ENCODE results near the gene ZNF423. TPM values are rescaled to one million over a fixed set of nuclear protein-coding genes. Genes with fewer than 3 reads are reported as not detected.

ZNF423 gene
- total RNA-seq, 1 donor from 2014 or later = 0.05 TPM

- intact Hi-C loops (cut with micrococcal nuclease) = no loop called here
Observed at GRCh38 chr16:49828533-49829267, 27.2 kb downstream of the ZNF423 start.

GRCh38 chr16:49827805-49828438, 28.0 kb downstream of the ZNF423 start:
- intact Hi-C loops (cut with micrococcal nuclease) = no loop called here

GRCh38 chr16:49826515-49826914, 29.4 kb downstream of the ZNF423 start:
- intact Hi-C loops (cut with micrococcal nuclease) = no loop called here

- intact Hi-C loops (cut with micrococcal nuclease) = no loop called here
Observed at GRCh38 chr16:49825041-49825440, 30.9 kb downstream of the ZNF423 start.

- intact Hi-C loops (cut with micrococcal nuclease) = no loop called here
Observed at GRCh38 chr16:49824593-49824992, 31.3 kb downstream of the ZNF423 start.

- intact Hi-C loops (cut with micrococcal nuclease) = no loop called here
Observed at GRCh38 chr16:49822649-49823370, 33.1 kb downstream of the ZNF423 start.

- intact Hi-C loops (cut with micrococcal nuclease) = no loop called here
Observed at GRCh38 chr16:49821614-49822282, 34.2 kb downstream of the ZNF423 start.

GRCh38 chr16:49821156-49821555, 34.8 kb downstream of the ZNF423 start:
- intact Hi-C loops (cut with micrococcal nuclease) = no loop called here

GRCh38 chr16:49817754-49818507, 38.0 kb downstream of the ZNF423 start:
- intact Hi-C loops (cut with micrococcal nuclease) = no loop called here

GRCh38 chr16:49816875-49817274, 39.0 kb downstream of the ZNF423 start:
- intact Hi-C loops (cut with micrococcal nuclease) = no loop called here

GRCh38 chr16:49811644-49812334, 44.1 kb downstream of the ZNF423 start:
- intact Hi-C loops (cut with micrococcal nuclease) = no loop called here

- intact Hi-C loops (cut with micrococcal nuclease) = no loop called here
Observed at GRCh38 chr16:49810831-49811230, 45.1 kb downstream of the ZNF423 start.

GRCh38 chr16:49809561-49809960, 46.4 kb downstream of the ZNF423 start:
- intact Hi-C loops (cut with micrococcal nuclease) = no loop called here

GRCh38 chr16:49809062-49809461, 46.9 kb downstream of the ZNF423 start:
- intact Hi-C loops (cut with micrococcal nuclease) = no loop called here

- intact Hi-C loops (cut with micrococcal nuclease) = no loop called here
Observed at GRCh38 chr16:49806446-49806845, 49.5 kb downstream of the ZNF423 start.

- intact Hi-C loops (cut with micrococcal nuclease) = no loop called here
Observed at GRCh38 chr16:49801290-49801689, 54.6 kb downstream of the ZNF423 start.

GRCh38 chr16:49800876-49801275, 55.0 kb downstream of the ZNF423 start:
- intact Hi-C loops (cut with micrococcal nuclease) = no loop called here

GRCh38 chr16:49800441-49800840, 55.5 kb downstream of the ZNF423 start:
- intact Hi-C loops (cut with micrococcal nuclease) = no loop called here

- intact Hi-C loops (cut with micrococcal nuclease) = no loop called here
Observed at GRCh38 chr16:49799172-49799571, 56.7 kb downstream of the ZNF423 start.

GRCh38 chr16:49795513-49795912, 60.4 kb downstream of the ZNF423 start:
- intact Hi-C loops (cut with micrococcal nuclease) = no loop called here

All from T-helper 2 cell treated with Interferon-gamma antibody and Interleukin-4, amounts not matched to agents 100 ng/mL and 5 ng/mL, for 36 hours (primary cell).